Measurements from ENCODE around the gene USP19. TPM values are rescaled to one million over a fixed set of nuclear protein-coding genes. Genes with fewer than 3 reads are reported as not detected.

USP19 gene
- total RNA-seq, 5 donors from 2014 or later (not counting 1 experiment from before 2014, with no cell fraction given) = 56.5 to 117 (median 105) TPM

DNA sequence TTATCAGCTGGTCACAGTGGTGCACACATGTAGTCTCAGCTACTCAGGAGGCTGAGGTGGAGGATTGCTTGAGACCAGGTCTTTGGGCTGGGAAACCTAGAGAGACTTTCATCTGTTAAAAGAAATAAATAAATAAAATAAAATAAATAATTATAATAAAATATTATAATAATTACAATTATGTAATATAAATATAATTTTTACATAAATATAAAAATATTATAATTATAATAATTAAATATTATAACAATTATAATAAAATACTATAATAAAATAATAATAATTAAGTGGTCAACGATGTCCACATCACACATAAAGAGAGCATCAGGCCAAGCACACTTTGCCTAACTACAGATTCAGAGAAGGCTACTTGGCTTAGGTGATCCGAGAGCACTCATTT, 41.4 kb downstream of the USP19 start:
- no peak for DNase-seq
- H3K27ac Mint-ChIP-seq = no peak overlapping the region
- peaks cover 8 to 40% of the 10 kb centered on the region in 2 donors for H3K36me3 ChIP-seq (ENCODE audit: control insufficient read depth in 2 of 2, extremely low read depth in 1 of 2, insufficient read depth in 1 of 2, low read length in 1 of 2)

GRCh38 chr3:49076646-49077045, 44.0 kb downstream of the USP19 start:
- ChIA-PET POLR2A (no interaction called here), CTCF (no interaction called here)
- Histone ChIP-seq H3K27me3 (replicated peaks in 1 of 2; ENCODE audit: control insufficient read depth in 2 of 2, extremely low read depth in 1 of 2, insufficient read depth in 2 of 2, low read length in 1 of 2) (no peaks in the 10 kb centered on the region), H3K36me3 (ENCODE audit: control insufficient read depth in 2 of 2, extremely low read depth in 1 of 2, insufficient read depth in 1 of 2, low read length in 1 of 2) (peaks cover 11 to 62% of the 10 kb centered on the region in 2 donors), H3K27ac (ENCODE audit: low read length) (no peak overlapping the region), H3K4me3 (ENCODE audit: control insufficient read depth in 1 of 2, extremely low read depth in 1 of 2, low read length in 1 of 2) (no peak overlapping the region), H3K4me1 (ENCODE audit: control insufficient read depth in 1 of 2, extremely low read depth in 1 of 2, insufficient read depth in 2 of 2, low read length in 2 of 2) (no peaks in the 10 kb centered on the region), H3K9me3 (no peaks in the 10 kb centered on the region)
- Mint-ChIP-seq H3K36me3 (peaks cover 18% of the 10 kb centered on the region), H3K27me3 (no peaks in the 10 kb centered on the region), H3K4me1 (peaks cover 8 to 24% (median 20%) of the 10 kb centered on the region in 3 donors), H3K4me3 (no peak overlapping the region), H3K27ac (no peak overlapping the region), H3K9me3 (no peaks in the 10 kb centered on the region)
- WGBS (ENCODE audit: insufficient coverage) = 83% methylated on average over 1 of the region's 4 CpGs
- ATAC-seq (replicated peaks in 1 of 4) (no peak), DNase-seq (no peak)

More for the DNA sequence above, 41.4 kb downstream of the USP19 start:
- H3K4me3 Mint-ChIP-seq = no peak overlapping the region
- WGBS (ENCODE audit: insufficient coverage) = 100% methylated on average over 1 of the region's 2 CpGs
- Histone ChIP-seq H3K4me3 (ENCODE audit: control insufficient read depth in 1 of 2, extremely low read depth in 1 of 2, low read length in 1 of 2) (no peak overlapping the region), H3K27ac (ENCODE audit: low read length) (no peak overlapping the region), H3K27me3 (replicated peaks in 1 of 2; ENCODE audit: control insufficient read depth in 2 of 2, extremely low read depth in 1 of 2, insufficient read depth in 2 of 2, low read length in 1 of 2) (no peaks in the 10 kb centered on the region), H3K4me1 (ENCODE audit: control insufficient read depth in 1 of 2, extremely low read depth in 1 of 2, insufficient read depth in 2 of 2, low read length in 2 of 2) (peaks cover 0 to 6% of the 10 kb centered on the region in 2 experiments), H3K9me3 (no peaks in the 10 kb centered on the region)
- peaks cover 11% of the 10 kb centered on the region for H3K36me3 Mint-ChIP-seq
- no peaks in the 10 kb centered on the region for H3K9me3 Mint-ChIP-seq
- ATAC-seq (replicated peaks in 1 of 4) = no peak
- ChIA-PET CTCF (no interaction called here), POLR2A (no interaction called here)
- H3K27me3 Mint-ChIP-seq = no peaks in the 10 kb centered on the region
- H3K4me1 Mint-ChIP-seq = peaks cover 8 to 27% (median 24%) of the 10 kb centered on the region in 3 donors

GRCh38 chr3:49076116-49076515, 44.5 kb downstream of the USP19 start:
- DNase-seq = no peak
- Histone ChIP-seq H3K36me3 (ENCODE audit: control insufficient read depth in 2 of 2, extremely low read depth in 1 of 2, insufficient read depth in 1 of 2, low read length in 1 of 2) (peaks cover 11 to 67% of the 10 kb centered on the region in 2 donors), H3K4me3 (ENCODE audit: control insufficient read depth in 1 of 2, extremely low read depth in 1 of 2, low read length in 1 of 2) (no peak overlapping the region), H3K27ac (ENCODE audit: low read length) (no peak overlapping the region), H3K4me1 (ENCODE audit: control insufficient read depth in 1 of 2, extremely low read depth in 1 of 2, insufficient read depth in 2 of 2, low read length in 2 of 2) (no peaks in the 10 kb centered on the region), H3K9me3 (no peaks in the 10 kb centered on the region), H3K27me3 (replicated peaks in 1 of 2; ENCODE audit: control insufficient read depth in 2 of 2, extremely low read depth in 1 of 2, insufficient read depth in 2 of 2, low read length in 1 of 2) (no peaks in the 10 kb centered on the region)
- Mint-ChIP-seq H3K36me3 (peaks cover 23% of the 10 kb centered on the region), H3K4me1 (peaks cover 8 to 21% (median 16%) of the 10 kb centered on the region in 3 donors), H3K27ac (no peak overlapping the region), H3K4me3 (no peak overlapping the region), H3K27me3 (no peaks in the 10 kb centered on the region), H3K9me3 (no peaks in the 10 kb centered on the region)
- CTCF ChIA-PET = no interaction called here
- POLR2A ChIA-PET = no interaction called here
- no peak for ATAC-seq (replicated peaks in 1 of 4)
- WGBS (ENCODE audit: insufficient coverage) = 98% methylated on average over 9 of the region's 13 CpGs

Other genes starting within 250 kb of the USP19 start
- gene SLC25A20, start 221.9 kb downstream of the USP19 start, total RNA-seq = 10 to 100 TPM in 4 of 5 donors, 1 to 10 TPM in 1; 9.4 to 18.2 (median 14.7) TPM
- 100 to 1,000 TPM; 136 to 163 (median 153) TPM for gene ARIH2, start 202.0 kb downstream of the USP19 start, total RNA-seq
- gene P4HTM, start 130.6 kb downstream of the USP19 start, total RNA-seq = 10 to 100 TPM; 40.4 to 79.0 (median 73.6) TPM
- 100 to 1,000 TPM; 204 to 300 (median 293) TPM for gene WDR6, start 113.4 kb downstream of the USP19 start, total RNA-seq
- 10 to 100 TPM; 20.8 to 35.1 (median 30.3) TPM for gene DALRD3, start 102.2 kb downstream of the USP19 start, total RNA-seq
- gene NDUFAF3, start 98.7 kb downstream of the USP19 start, total RNA-seq = 10 to 100 TPM; 62.8 to 92.1 (median 78.1) TPM
- 100 to 1,000 TPM; 110 to 160 (median 149) TPM for gene IMPDH2, start 91.4 kb downstream of the USP19 start, total RNA-seq
- gene QRICH1, start 26.8 kb downstream of the USP19 start, total RNA-seq = 100 to 1,000 TPM; 142 to 202 (median 155) TPM
- gene QARS1, start 16.1 kb downstream of the USP19 start, total RNA-seq = 100 to 1,000 TPM; 215 to 261 (median 245) TPM
- gene LAMB2, start 12.2 kb upstream of the USP19 start, total RNA-seq = 1 to 10 TPM in 3 of 5 donors, under 1 TPM in 2; 0.25 to 3.7 (median 2.1) TPM
- 10 to 100 TPM; 20.4 to 37.0 (median 35.8) TPM for gene CCDC71, start 45.5 kb upstream of the USP19 start, total RNA-seq
- gene KLHDC8B, start 50.8 kb upstream of the USP19 start, total RNA-seq = 1 to 10 TPM; 2.0 to 7.3 (median 4.7) TPM
- gene C3orf62, start 156.4 kb upstream of the USP19 start, total RNA-seq = 10 to 100 TPM in 3 of 5 donors, 1 to 10 TPM in 2; 8.5 to 12.8 (median 10.9) TPM
- 100 to 1,000 TPM; 101 to 107 (median 103) TPM for gene USP4, start 219.2 kb upstream of the USP19 start, total RNA-seq
- 10 to 100 TPM; 45.1 to 87.5 (median 73.8) TPM for gene GPX1, start 237.5 kb upstream of the USP19 start, total RNA-seq